Sigmoid colon (tissue), 3 donors: ENCODE measurements around the gene PTRHD1.

Source experiments
- POLR2A ChIP-seq, 2 donors: fragments of 450-650 bp; IDR thresholded peaks; one replicate each; pipeline ENCODE4 v1.6.1; 2016; ENCODE audit warnings: antibody characterized with exemption in 2 of 2, mild to moderate bottlenecking in 2 of 2, moderate library complexity in 2 of 2
- TF ChIP-seq, protein P1 (sequence below), 4 experiments: fragments of 450-650 bp in 3 of 4; fragments of 200-600 bp in 1 of 4; IDR thresholded peaks; one replicate each; pipeline ENCODE4 v1.5.1; 2016 to 2019; ENCODE audit warnings: antibody characterized with exemption in 4 of 4, mild to moderate bottlenecking in 3 of 4, moderate library complexity in 2 of 4

DNA sequence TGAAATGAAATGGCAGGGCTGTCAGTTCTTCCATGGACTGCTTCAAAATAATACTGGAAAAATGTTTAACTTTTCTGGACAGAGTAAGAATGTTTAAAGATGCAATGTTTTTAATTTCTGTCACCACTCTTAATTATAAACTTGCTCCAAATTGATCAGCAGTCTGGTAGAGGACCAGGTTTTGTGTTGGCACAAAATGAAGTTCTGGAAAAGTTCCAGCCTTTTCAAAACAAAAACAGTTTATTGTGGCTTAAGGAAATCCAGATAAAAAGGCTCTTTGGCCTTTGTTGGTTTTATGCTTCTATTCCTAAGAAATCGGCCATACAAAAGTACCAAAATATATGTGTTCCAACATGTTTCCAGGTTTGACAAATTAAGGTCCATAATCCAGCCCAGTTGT, 48.8 kb downstream of the PTRHD1 start:
- TF ChIP-seq POLR2A (IDR thresholded peaks at IDR 0.05): no peak
- TF ChIP-seq, protein P1, sequence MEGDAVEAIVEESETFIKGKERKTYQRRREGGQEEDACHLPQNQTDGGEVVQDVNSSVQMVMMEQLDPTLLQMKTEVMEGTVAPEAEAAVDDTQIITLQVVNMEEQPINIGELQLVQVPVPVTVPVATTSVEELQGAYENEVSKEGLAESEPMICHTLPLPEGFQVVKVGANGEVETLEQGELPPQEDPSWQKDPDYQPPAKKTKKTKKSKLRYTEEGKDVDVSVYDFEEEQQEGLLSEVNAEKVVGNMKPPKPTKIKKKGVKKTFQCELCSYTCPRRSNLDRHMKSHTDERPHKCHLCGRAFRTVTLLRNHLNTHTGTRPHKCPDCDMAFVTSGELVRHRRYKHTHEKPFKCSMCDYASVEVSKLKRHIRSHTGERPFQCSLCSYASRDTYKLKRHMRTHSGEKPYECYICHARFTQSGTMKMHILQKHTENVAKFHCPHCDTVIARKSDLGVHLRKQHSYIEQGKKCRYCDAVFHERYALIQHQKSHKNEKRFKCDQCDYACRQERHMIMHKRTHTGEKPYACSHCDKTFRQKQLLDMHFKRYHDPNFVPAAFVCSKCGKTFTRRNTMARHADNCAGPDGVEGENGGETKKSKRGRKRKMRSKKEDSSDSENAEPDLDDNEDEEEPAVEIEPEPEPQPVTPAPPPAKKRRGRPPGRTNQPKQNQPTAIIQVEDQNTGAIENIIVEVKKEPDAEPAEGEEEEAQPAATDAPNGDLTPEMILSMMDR (IDR thresholded peaks at IDR 0.05): no peak
